ENCODE measurements around the gene TBX21.

GRCh38 chr17:47781397-47781796 is 48.4 kb downstream of the TBX21 start:
- TF ChIP-seq POLR2AphosphoS5 (IDR thresholded peaks at IDR 0.05; ENCODE audit: low read depth, low read length) = no peak
- TF ChIP-seq POLR2A (IDR thresholded peaks at IDR 0.05; ENCODE audit: low read depth, low read length) = no peak
- TF ChIP-seq TAF1 (IDR thresholded peaks at IDR 0.05; ENCODE audit: borderline replicate concordance, low read depth, low read length) = no peak

Measured in GM12892 (cell line).